Hypothalamus (tissue), 51 donors: Measurements from ENCODE around the gene CSNK1A1.

Experiments
- DNase-seq, 51 donors: peaks; one replicate each; lab custom pipeline; 2025; lab: John Stamatoyannopoulos, UW

CSNK1A1 gene

DNA sequence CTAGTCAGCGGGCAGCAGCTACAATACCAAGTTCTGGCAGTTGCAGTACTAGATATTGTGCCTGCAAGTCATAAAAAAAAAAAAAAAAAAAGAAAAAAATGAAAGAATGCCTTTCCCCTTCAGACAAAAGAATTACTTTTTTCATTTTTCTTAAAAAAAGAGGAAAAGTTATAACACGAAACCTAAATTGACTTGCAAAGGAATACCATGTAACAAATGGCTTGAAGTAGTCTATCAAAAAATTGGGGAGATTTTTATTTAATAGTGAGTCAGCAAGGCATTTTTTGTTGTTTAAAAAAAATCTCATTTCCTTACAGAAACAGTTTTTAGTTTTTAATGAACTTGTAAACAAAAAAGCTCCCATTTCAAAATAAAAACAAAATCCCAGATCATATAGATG is 55.6 kb downstream of the CSNK1A1 start:
- DNase-seq: no peak

DNA sequence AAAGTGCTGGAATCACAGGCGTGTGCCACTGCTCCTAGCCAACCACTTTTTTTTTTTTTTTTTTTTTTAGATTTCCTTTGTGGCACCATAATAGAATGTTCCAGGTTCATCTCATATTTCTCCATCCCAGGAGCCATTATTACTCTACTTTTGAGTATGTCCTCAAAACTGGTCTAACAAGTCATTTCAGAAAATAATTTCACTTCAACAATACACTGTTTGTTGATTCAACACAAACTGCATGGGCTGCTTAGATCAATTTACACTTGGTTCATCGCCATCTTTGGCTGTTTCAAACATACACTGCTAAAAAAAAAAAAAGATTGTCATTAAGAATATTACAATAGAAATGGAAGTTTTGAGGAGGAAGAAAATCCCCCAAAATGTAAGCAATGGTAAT is 57.9 kb downstream of the CSNK1A1 start:
- no peak for DNase-seq

DNA sequence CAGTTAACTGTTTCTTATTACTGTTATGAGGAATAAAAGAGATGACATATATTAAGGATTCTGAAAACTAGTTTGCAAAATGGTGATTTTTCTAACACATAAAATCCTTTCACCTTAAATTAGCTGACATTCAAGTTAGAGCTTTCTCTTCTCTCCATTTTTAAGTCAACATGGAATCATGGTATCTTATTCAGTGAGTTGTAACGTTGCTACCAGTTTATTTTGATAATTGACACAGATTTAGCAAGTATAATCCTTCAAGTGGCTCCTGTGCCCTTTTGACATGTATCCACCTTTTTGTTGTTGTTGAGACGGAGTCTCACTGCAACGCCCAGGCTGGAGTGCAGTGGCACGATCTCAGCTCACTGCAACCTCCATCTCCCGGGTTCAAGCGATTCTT is 58.5 kb downstream of the CSNK1A1 start:
- no peak for DNase-seq

DNA sequence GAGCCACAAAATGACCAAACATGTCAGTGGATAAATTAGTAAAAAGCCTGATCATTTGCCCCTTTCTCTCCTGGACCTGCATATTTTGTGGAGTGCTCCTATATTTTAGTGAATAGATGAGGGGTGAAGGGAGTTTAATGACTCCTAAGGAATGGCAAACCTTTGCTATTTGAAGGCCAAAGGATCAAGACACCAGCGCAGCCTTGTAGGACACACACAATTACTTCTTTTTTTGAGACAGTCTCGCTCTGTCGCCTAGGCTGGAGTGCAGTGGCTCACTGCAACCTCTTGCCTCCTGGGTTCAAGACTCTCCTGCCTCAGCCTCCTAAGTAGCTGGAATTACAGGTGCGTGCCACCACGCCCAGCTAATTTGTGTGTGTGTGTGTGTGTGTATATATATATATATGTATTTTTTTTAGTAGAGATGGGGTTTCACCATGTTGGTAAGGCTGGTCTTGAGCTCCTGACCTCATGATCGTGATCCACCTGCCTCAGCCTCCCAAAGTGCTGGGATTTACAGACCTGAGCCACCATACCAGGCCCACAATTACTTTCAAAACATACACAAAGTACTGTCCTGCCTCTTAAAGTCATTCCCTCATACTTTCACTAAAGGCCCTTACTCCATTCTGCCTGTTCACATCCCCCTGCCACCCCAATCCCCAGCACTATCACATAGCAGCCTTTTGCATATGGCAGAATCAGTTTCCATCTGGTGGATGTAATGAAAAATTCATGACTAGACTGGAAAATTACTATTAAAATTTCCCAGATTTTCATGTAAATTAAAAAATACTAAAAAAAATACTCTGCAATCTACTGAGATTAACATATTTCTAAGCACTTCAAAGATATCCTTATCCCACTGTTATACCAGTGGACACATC is 60.4 kb downstream of the CSNK1A1 start:
- DNase-seq: no peak

DNA sequence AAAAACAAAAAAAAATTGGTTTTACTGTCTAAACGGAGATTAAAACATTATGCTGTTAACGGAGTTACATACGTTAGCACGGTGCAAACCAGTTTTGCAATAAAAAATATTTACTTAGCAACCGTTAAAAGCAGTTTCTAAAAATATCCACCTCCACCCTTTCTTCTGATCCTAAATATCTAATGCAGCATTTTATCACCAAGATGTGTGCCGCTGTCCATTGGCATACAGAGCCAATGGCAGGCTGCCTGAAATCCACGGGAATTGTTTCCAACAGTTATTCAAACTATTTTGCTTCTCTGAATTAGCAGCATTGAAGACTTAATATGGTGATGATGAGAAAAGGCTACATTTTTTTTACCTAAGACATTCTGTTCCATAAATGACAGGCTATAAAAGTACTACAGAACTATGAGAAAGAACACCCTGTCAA is 61.6 kb downstream of the CSNK1A1 start:
- DNase-seq: no peak

DNA sequence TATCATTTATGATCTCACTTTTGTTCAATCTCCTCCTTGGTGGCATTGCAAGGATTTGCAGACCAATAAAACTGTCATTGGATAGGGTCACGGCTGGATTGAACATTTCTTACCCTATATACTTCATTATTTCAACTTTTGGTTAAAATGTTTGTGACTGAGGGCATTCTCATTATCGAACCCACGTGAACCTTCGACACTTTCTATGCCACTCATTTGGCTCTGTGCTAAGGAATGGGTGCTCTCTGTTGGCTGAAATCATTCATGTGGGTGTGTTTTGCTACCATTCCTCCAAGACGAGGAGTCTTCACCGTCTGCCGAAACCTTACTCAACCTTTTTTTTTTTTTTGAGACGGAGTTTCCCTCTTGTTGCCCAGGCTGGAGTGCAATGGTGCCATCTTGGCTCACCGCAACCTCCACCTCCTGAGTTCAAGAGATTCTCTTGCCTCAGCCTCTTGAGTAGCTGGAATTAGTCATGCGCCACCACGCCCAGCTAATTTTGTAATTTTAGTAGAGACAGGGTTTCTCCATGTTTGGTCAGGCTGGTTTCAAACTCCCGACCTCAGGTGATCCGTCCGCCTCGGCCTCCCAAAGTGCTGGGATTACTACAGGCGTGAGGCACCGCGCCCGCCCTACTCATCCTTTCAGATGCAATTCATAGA is 62.5 kb downstream of the CSNK1A1 start:
- no peak for DNase-seq

DNA sequence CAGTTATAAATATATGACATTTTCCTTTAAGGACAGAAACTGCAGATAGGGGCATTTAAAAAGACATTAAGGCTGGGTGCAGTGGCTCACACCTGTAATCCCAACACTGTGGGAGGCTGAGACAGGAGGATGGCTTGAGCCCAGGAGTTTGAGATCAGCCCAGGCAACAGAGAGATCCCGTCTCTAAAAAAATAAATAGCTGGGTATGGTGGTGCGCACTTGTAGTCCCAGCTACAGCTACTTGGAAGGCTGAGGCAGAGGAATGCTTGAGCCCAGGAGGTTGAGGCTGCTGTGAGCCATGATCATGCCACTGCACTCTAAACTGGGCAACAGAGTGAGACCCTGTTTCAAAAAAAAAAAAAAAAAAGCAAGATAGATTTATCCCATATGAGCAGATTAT is 63.6 kb downstream of the CSNK1A1 start:
- DNase-seq: no peak

DNA sequence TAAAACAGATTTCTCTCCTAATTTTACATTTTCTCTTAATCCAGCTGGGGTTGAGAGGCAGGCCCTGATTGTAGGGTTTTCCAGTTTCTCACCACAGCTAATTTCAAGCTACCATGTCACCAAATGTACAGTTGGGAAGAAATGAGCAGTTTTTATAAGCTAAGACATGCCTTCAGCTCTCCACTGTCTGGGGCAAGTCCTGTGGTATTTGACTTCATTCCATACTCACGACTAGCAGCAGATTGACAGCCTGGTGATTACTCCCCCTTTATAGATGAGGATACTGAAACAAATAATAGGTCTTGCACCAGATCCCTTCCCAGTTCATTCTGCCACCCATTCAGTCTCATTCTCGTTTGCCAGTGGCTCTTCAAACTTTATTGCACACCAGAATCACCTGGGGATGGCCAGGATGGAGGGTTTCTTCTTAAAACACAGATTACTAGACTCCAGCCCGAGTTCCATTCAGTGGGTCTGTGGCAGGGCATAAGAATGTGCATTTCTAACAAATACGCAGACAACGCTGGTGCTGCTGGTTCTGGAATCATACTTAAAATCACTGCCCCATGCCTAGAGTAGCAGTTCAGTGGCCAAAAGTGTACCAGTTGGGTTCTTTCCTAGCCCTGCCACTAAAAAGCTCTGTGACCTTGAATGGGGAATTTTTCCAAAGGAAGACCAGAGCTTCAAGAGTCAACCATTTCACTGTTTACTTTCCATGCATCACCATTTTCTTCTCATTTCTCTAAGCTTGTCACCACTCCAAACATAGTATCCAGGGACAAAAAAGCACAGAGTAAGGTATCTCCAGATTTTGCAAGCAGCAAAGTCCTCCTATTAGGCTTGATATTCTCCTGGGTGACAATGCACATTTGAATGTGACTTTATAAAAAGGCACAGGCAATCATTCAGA is 64.3 kb downstream of the CSNK1A1 start:
- no peak for DNase-seq

DNA sequence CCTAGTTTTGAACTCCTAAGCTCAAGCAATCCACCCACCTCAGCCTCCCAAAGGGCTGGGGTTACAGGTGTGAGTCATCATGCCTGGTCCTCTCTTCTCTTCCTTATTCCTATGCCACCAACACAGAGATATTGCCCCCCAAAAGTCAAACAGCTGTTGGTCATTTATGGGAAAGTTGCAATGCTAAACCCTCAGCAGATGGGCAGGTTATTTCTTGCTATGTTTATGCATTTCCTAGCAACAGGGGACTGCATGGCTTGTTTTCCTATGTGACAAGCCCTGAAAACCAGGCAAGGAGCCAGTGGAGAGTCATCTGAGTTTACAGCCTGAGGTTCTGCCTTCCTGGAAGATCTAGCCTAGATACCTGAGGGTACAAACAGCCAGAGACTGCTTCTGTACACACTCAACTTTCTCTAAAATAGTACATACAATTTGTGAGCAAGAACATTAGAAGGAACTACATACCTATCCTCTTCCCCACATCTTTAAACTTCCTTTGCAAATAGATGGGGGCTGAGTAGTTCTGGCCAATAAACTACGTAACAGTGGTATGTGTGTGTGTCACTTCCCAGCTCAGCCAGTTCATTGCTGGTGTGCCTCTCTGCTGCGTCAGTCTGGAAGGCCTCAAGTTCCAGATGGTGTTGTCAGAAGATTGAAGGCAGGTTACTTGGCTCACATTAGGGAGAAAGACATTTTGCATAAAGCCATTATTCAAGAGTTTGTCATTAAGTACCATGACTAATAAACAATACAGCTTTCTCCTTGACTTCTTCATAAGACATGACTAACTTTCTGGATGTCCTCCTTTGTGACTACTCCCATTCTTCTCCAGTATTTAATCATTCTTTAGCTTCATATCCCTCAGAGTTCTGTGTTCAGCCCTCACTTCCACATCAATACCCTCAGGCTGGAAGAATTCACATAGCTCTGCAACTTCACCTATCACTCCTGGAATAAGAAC is 65.3 kb downstream of the CSNK1A1 start:
- DNase-seq: peak in 2 of 51 donors; percentile 12 to 13

DNA sequence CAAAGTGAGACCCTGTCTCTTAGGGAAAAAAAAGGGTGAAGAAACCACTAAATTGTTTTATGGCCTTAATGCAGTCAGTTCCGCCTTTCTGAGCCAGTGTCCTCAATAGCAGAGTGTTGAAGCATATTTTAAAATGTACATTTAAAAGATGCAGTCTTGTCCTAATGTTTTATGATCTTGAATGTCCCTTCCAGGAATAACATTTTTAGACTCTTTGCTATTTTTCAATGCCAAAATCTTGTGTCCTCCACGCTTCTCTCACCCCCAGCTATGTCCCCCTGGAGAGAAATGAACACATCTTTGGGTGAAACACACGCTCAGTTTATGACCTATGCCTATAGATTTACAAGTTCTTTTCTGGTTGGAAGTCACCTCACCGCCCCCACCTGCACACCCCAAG is 69.8 kb downstream of the CSNK1A1 start:
- no peak for DNase-seq

DNA sequence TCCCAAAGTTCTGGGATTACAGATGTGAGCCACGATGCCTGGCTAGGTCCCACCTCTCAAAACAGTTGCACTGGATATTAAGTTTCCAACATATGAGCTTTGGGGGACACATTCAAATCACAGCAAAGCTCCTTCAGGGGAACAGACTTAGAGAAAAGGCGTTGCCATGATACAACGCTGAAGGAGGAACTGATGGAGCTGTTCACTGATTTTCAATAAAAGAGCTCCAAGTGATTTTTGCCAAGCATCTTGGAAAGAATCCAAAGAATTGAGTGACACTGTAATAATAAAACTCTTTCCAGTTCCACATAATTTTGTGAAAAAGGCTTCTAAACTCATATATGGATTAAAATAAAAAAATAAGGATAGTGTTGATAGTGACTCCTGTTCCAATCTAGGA is 72.5 kb downstream of the CSNK1A1 start:
- no peak for DNase-seq

DNA sequence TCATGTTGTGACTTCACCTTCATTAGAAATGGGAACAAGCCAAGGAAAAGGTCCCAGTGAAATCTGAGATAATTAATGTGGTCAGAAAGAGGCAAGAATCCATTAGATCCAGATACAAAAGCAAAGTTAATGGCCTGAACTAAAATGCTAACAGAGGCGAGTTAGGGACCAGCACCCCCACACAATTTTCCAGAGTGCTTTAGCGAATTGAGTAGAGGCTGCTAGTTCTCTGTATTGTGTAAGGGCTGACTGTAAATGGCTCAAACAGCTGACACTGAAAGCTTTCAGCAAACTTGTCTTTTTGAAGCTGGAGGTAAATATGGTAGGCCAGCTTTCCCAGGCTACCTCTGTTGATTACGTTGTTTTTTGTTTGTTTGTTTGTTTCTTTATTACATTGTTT is 75.5 kb downstream of the CSNK1A1 start:
- DNase-seq: no peak

DNA sequence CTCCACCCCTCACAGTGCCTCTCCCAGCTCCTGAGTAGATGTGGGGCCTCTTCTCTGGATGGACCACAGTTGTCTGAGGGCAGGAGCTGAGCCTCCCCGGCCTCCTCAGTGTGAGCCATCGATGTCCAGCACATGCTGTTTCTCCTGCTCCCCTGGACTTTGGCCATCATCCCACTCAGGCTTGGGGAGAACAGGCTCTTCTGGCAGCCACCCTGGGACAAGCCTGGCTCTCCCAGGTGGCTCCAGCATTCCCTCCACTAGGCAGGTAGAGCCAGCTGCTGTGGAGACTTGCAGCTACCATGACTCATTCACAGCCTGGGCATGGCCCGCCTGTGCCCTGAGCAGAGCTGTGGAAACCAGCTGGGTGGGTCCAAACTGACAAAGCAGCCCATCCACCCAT is 77.0 kb downstream of the CSNK1A1 start:
- DNase-seq: no peak

DNA sequence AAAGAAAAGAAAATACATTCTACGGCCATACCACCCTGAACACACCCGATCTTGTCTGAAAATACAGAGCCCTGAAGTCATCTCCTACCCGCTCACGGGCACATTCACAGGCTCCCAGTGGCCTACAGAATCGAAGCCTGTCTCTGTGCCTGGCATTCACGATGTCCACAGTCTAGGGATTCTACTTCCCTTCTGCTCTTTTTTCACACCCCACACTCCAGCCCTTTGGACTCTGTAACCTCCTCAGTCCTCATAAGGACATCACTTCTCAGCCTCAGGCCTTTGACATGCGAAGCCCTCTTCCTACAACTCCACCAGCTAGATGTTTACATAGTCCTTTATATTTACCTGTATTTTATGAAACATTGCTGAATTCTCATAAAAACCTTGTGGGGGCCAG is 77.8 kb downstream of the CSNK1A1 start:
- no peak for DNase-seq

DNA sequence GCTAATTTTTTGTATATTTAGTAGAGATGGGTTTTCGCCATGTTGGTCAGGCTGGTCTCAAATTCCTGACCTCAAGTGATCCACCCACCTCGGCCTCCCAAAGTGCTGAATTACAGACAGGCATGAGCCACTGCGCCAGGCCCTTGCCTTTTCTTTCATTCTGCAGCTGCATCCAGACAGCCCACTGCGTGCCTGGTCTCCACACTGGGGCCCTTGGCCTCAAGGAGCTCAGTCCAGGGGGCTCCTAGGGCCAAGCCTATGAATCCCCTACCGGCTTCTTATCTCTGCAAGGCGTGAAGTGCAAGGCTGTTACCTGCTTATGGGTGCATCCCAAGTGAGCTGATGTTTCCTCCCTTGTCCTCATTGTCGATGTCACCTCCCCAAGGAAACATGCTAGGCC is 78.8 kb downstream of the CSNK1A1 start:
- no peak for DNase-seq

DNA sequence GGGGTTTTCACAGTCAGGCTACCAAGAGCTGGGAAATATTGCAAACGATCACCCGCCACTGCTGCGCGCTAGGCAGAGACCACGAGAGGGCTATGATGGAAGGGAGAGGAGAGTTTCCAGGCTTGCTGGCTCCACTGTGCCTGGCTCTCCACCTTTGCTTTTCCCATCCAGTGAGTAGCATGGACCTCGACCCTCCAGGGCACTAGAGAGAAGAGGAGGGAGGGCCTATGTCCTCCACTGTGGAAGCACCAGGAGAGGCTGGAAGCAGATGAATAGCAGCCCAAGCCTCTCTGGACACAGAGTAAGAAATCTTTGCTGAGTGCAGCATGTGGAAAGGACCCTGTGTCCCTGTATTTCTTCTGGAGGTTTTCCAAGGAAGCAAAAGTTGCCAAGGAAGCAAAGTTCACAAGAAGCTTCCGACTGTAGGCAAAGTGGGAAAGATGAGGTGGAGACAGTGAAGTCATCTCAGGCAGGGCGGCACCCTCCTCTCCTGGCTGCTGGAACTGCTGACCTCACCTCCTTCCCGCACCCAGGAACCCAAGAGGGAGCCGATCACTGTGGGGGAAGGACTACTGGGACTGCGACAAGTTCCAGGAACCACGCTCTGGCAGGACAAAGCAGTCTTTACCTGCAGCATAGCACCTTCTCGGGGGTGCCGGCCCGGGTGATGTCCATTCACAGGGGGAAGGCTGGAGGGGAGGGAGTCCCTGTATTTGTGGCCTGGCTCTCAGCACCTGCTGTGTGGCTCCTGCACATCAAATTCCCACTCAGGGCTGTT is 79.6 kb downstream of the CSNK1A1 start:
- no peak for DNase-seq

DNA sequence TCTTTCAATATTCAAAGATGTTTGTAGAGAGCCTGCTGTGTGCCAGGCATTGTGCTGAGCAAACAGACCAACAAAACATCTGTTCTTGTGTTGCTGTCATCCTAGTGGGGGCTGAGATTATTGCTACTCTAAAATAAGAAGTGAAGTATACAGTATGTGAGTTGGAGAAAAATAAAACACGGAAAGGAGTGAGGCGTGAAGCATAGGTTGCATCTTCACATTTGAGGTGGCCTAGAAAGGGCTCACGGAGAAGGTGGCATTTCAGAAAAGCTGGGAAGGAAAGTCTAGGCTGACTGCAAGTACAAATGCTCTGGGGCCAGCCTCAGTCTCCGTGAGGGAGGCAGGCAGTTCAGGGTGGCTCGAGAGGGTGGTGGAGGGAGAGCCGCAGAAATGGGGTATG is 80.3 kb downstream of the CSNK1A1 start:
- no peak for DNase-seq

DNA sequence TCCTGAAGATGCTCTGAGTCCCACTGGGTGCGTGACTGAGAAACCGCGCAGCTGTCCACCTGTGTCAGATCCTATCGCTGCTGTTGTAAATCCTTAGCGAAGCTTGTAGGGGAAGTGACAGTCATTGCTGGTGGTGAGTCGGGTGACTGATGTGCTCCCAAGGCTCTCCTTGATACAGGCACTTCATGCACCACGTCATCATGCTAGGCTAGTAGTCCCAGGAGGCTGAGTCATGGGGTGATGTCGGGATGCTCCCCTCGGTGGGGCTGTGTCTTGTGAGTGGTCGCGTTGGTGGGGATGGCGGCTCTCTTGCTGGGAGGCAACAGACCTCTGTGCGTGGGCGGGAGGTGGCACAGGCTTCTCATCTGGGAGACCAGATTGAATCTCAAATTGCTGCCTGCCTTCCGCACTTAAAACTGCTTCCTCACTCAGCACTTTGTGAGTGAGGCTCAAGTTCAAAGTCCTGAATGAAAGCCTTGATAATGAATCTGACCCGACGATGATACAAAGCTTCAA is 84.7 kb downstream of the CSNK1A1 start:
- DNase-seq: peak in 2 of 51 donors; percentile 17 to 83
